Neural progenitor cell (in vitro differentiated cells): ENCODE measurements around the gene HIGD1C. TPM values are rescaled to one million over a fixed set of nuclear protein-coding genes. Genes with fewer than 3 reads are reported as not detected.

ENCODE experiments used
- DNase-seq: peaks from one replicate; pipeline ENCODE4 v3.0.0-alpha.2; 2016; ENCODE audit warnings: low spot score
- H2AFZ ChIP-seq: fragments of 200-600 bp; sonication (generic); replicated peaks from 2 replicates; pipeline ENCODE4 v1.6.1; 2016; ENCODE audit warnings: antibody characterized with exemption
- H3F3A ChIP-seq: fragments of 200-600 bp; sonication (generic); 2 replicates; pipeline ENCODE4 v1.6.1; 2016; ENCODE audit warnings: antibody characterized with exemption, low read depth
- H3K27ac ChIP-seq: fragments of 200-600 bp; sonication (generic); 2 replicates; pipeline ENCODE4 v1.5.1; 2016; ENCODE audit warnings: mild to moderate bottlenecking
- H3K27me3 ChIP-seq: fragments of 200-600 bp; sonication (generic); 2 replicates; pipeline ENCODE4 v1.6.1; 2016; ENCODE audit warnings: mild to moderate bottlenecking, moderate library complexity
- H3K36me3 ChIP-seq: fragments of 200-600 bp; sonication (generic); 2 replicates; pipeline ENCODE4 v1.5.1; 2016
- H3K4me1 ChIP-seq: fragments of 200-600 bp; sonication (generic); 2 replicates; pipeline ENCODE4 v1.6.1; 2016; ENCODE audit warnings: mixed run types
- H3K4me2 ChIP-seq: fragments of 200-600 bp; sonication (generic); 2 replicates; pipeline ENCODE4 v1.6.1; 2016
- H3K4me3 ChIP-seq: fragments of 200-600 bp; sonication (generic); 2 replicates; pipeline ENCODE4 v1.5.1; 2016
- H3K79me2 ChIP-seq: fragments of 200-600 bp; sonication (generic); 2 replicates; pipeline ENCODE4 v1.6.1; 2016; ENCODE audit warnings: low read depth
- H3K9ac ChIP-seq: fragments of 200-600 bp; sonication (generic); 2 replicates; pipeline ENCODE4 v1.6.1; 2016
- H3K9me3 ChIP-seq: fragments of 200-600 bp; sonication (generic); 2 replicates; pipeline ENCODE4 v1.5.1; 2016; ENCODE audit warnings: low read depth
- H4K20me1 ChIP-seq: fragments of 200-600 bp; sonication (generic); 2 replicates; pipeline ENCODE4 v1.6.1; 2016; ENCODE audit warnings: low read depth
- H3K27ac Mint-ChIP-seq: 3 replicates; pipeline ENCODE4 v1.8.0; 2021; ENCODE audit warnings: mixed read lengths
- H3K27me3 Mint-ChIP-seq: 2 replicates; pipeline ENCODE4 v1.8.0; 2022; ENCODE audit warnings: low read depth, mild to moderate bottlenecking, inconsistent platforms, moderate library complexity, mixed read lengths; ENCODE audit not compliant: insufficient read depth
- H3K36me3 Mint-ChIP-seq: 3 replicates; pipeline ENCODE4 v1.8.0; 2021; ENCODE audit warnings: mixed read lengths
- H3K4me1 Mint-ChIP-seq: 3 replicates; pipeline ENCODE4 v1.8.0; 2021; ENCODE audit warnings: mixed read lengths
- H3K4me3 Mint-ChIP-seq: 3 replicates; pipeline ENCODE4 v1.8.0; 2021; ENCODE audit warnings: mild to moderate bottlenecking, moderate library complexity, mixed read lengths
- H3K9me3 Mint-ChIP-seq: 3 replicates; pipeline ENCODE4 v1.8.0; 2020; ENCODE audit warnings: mixed read lengths
- EZH2 ChIP-seq: fragments of 200-600 bp; sonication (generic); IDR thresholded peaks from 2 replicates; pipeline ENCODE4 v1.6.1; 2017; ENCODE audit warnings: antibody characterized with exemption, mild to moderate bottlenecking, moderate library complexity
- EZH2phosphoT487 ChIP-seq: fragments of 200-600 bp; sonication (generic); IDR thresholded peaks from 2 replicates; pipeline ENCODE4 v1.6.1; 2017; ENCODE audit warnings: antibody characterized with exemption
- total RNA-seq: library from RNA; depleted of rRNA; stranded (reverse); fragments of >200 nt; gene quantifications from 2 replicates; pipeline ENCODE4 v1.2.3, GENCODE V29; 2015; ENCODE audit warnings: low replicate concordance
- TF ChIP-seq, protein P1 (sequence below): fragments of 200-600 bp; sonication (generic); IDR thresholded peaks from 2 replicates; pipeline ENCODE4 v1.5.1; 2017; ENCODE audit warnings: antibody characterized with exemption, mild to moderate bottlenecking

HIGD1C gene
- total RNA-seq, 1 donor from 2014 or later: not detected

DNA sequence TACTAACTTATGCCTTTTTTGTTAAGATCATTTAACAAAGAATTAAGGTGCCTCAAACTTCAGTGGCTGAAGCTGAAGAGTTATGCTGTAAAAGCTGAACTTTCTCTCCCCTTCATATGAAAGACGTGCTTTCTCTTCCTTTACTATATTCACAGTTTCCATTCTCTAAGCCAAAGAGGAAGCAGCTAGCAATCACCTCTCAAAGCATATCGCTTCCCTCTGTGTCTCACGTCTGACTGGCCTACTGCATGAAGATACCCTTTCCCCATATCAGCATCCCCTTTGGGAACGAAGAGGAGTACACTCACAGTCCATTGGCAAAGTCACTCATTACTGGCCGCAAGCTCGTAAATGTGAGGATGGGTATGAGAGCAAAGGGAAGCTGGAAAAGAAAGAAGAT lies 38.9 kb downstream of the HIGD1C start:
- H3K27ac ChIP-seq: no peak overlapping the region
- no peaks in the 10 kb centered on the region for H3K4me1 ChIP-seq
- DNase-seq: no peak
- no peaks in the 10 kb centered on the region for H3K9me3 ChIP-seq
- no peaks in the 10 kb centered on the region for H3K36me3 ChIP-seq
- H3K79me2 ChIP-seq: no peaks in the 10 kb centered on the region
- TF ChIP-seq, protein P1, sequence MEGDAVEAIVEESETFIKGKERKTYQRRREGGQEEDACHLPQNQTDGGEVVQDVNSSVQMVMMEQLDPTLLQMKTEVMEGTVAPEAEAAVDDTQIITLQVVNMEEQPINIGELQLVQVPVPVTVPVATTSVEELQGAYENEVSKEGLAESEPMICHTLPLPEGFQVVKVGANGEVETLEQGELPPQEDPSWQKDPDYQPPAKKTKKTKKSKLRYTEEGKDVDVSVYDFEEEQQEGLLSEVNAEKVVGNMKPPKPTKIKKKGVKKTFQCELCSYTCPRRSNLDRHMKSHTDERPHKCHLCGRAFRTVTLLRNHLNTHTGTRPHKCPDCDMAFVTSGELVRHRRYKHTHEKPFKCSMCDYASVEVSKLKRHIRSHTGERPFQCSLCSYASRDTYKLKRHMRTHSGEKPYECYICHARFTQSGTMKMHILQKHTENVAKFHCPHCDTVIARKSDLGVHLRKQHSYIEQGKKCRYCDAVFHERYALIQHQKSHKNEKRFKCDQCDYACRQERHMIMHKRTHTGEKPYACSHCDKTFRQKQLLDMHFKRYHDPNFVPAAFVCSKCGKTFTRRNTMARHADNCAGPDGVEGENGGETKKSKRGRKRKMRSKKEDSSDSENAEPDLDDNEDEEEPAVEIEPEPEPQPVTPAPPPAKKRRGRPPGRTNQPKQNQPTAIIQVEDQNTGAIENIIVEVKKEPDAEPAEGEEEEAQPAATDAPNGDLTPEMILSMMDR: no peak
- TF ChIP-seq EZH2 (no peak), EZH2phosphoT487 (no peak)
- H3K9ac ChIP-seq: no peak overlapping the region
- no peak overlapping the region for H2AFZ ChIP-seq
- peaks cover 36% of the 10 kb centered on the region for H3K36me3 Mint-ChIP-seq
- H3K27ac Mint-ChIP-seq: no peak overlapping the region
- no peaks in the 10 kb centered on the region for H3K9me3 Mint-ChIP-seq
- H3K27me3 Mint-ChIP-seq: peaks cover 2% of the 10 kb centered on the region
- no peak overlapping the region for H3K4me3 Mint-ChIP-seq
- peaks cover 11% of the 10 kb centered on the region for H3F3A ChIP-seq
- H4K20me1 ChIP-seq: peaks cover 3% of the 10 kb centered on the region
- H3K27me3 ChIP-seq: no peaks in the 10 kb centered on the region
- H3K4me3 ChIP-seq: no peak overlapping the region
- no peaks in the 10 kb centered on the region for H3K4me1 Mint-ChIP-seq
- no peak overlapping the region for H3K4me2 ChIP-seq

DNA sequence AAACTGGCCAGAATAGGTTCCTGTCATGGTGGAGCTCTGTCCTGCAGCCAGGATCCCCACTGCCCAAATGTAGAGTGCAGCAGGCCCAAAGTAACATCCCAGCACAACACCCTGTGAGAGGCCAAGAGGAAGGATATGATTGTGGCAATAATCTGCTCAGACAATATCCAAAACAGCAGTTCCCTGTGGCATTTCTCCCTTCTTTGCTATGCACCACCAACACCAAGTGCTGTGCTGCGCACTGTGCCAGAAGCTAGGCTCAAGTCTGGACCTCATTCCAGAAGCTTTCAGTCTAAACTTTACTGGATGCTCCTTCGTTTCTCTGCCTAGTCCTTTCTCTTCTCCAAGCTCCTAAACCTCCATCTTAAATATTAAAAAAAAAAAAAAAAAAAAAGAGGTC lies 40.5 kb downstream of the HIGD1C start:
- Histone ChIP-seq H3K4me1 (no peaks in the 10 kb centered on the region), H3K36me3 (no peaks in the 10 kb centered on the region), H3K9me3 (no peaks in the 10 kb centered on the region), H3K27me3 (no peaks in the 10 kb centered on the region), H4K20me1 (no peaks in the 10 kb centered on the region), H3K4me3 (no peak overlapping the region), H2AFZ (no peak overlapping the region), H3K27ac (no peak overlapping the region), H3K9ac (no peak overlapping the region), H3K79me2 (no peaks in the 10 kb centered on the region), H3K4me2 (no peak overlapping the region), H3F3A (peaks cover 3% of the 10 kb centered on the region)
- no peaks in the 10 kb centered on the region for H3K4me1 Mint-ChIP-seq
- H3K27ac Mint-ChIP-seq: no peak overlapping the region
- H3K9me3 Mint-ChIP-seq: no peaks in the 10 kb centered on the region
- peaks cover 2% of the 10 kb centered on the region for H3K27me3 Mint-ChIP-seq
- no peak for TF ChIP-seq EZH2phosphoT487
- TF ChIP-seq, protein P1: no peak
- no peak for TF ChIP-seq EZH2
- H3K36me3 Mint-ChIP-seq: peaks cover 42% of the 10 kb centered on the region
- no peak overlapping the region for H3K4me3 Mint-ChIP-seq
- DNase-seq: no peak

DNA sequence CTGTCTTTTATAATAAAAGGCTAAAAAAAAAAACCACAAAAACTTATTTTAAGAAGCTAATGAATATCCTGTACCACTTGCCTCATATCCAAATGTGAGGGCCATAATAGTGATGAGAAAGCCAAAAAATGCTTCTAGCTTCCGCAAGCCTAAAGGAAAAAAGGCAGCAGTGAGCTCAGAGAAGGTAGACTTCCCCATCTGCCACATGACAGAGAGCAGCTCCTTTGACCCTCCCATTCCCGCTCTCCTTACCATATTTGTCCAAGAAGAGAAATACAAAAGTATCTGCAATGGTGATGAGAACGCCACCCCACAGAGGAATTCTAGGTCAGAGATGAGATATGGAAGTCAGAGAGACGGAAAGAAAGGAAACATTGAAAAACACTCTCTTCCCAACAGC lies 46.7 kb downstream of the HIGD1C start:
- Histone ChIP-seq H3K27me3 (no peaks in the 10 kb centered on the region), H3K79me2 (no peaks in the 10 kb centered on the region), H2AFZ (no peak overlapping the region), H3K4me3 (no peak overlapping the region), H3K4me1 (no peaks in the 10 kb centered on the region), H3F3A (no peaks in the 10 kb centered on the region), H3K9me3 (no peaks in the 10 kb centered on the region), H3K4me2 (no peak overlapping the region), H3K27ac (no peak overlapping the region), H3K36me3 (no peaks in the 10 kb centered on the region), H3K9ac (no peak overlapping the region), H4K20me1 (no peaks in the 10 kb centered on the region)
- Mint-ChIP-seq H3K4me1 (no peaks in the 10 kb centered on the region), H3K27me3 (no peaks in the 10 kb centered on the region), H3K27ac (no peak overlapping the region), H3K36me3 (peaks cover 36% of the 10 kb centered on the region), H3K4me3 (no peak overlapping the region), H3K9me3 (no peaks in the 10 kb centered on the region)
- no peak for DNase-seq
- TF ChIP-seq, protein P1: no peak
- no peak for TF ChIP-seq EZH2
- no peak for TF ChIP-seq EZH2phosphoT487
